IPS-18a (cell line): ENCODE data around the gene PDIA2.

Source experiments
- H3K27ac ChIP-seq: one replicate; pipeline ENCODE4 v1.5.1; 2013; ENCODE audit warnings: low read length
- H3K27me3 ChIP-seq: one replicate; pipeline ENCODE4 v1.6.1; 2013; ENCODE audit warnings: mild to moderate bottlenecking, low read length; ENCODE audit not compliant: control insufficient read depth, insufficient read depth
- H3K36me3 ChIP-seq: one replicate; pipeline ENCODE4 v1.6.1; 2013; ENCODE audit warnings: low read depth, low read length; ENCODE audit not compliant: control insufficient read depth
- H3K4me1 ChIP-seq: one replicate; pipeline ENCODE4 v1.6.1; 2013; ENCODE audit warnings: low read depth, low read length; ENCODE audit not compliant: control insufficient read depth
- H3K4me3 ChIP-seq: one replicate; pipeline ENCODE4 v1.5.1; 2013; ENCODE audit warnings: low read length
- H3K9ac ChIP-seq: one replicate; pipeline ENCODE4 v1.6.1; 2013; ENCODE audit warnings: mild to moderate bottlenecking, low read length, moderate library complexity
- H3K9me3 ChIP-seq: one replicate; pipeline ENCODE4 v1.6.1; 2013; ENCODE audit warnings: low read depth, low read length; ENCODE audit not compliant: control insufficient read depth

Gene PDIA2

DNA sequence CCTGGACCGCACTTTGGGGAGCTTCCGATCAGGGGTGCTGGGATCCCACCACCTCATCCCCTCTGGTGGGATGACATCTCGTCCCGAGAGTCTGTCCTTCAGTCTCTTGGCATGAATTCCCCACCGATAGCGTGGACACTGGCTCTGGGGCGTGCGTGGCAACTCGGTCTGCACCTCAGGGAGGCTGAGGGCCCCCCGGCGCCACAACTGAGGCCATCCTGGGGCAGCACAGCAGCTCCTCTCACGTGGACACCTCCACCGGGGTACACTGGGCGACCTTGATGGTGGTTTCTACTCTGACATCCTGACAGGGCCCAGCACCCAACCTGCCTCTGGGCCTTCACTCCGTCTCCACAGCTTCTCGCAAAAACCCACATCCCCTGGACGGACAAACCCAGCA is 8.6 kb downstream of the PDIA2 start:
- Histone ChIP-seq H3K36me3 (peaks cover 15% of the 10 kb centered on the region), H3K4me1 (no peaks in the 10 kb centered on the region), H3K9me3 (no peaks in the 10 kb centered on the region), H3K4me3 (no peak overlapping the region), H3K27me3 (no peaks in the 10 kb centered on the region), H3K27ac (no peak overlapping the region), H3K9ac (no peak overlapping the region)

DNA sequence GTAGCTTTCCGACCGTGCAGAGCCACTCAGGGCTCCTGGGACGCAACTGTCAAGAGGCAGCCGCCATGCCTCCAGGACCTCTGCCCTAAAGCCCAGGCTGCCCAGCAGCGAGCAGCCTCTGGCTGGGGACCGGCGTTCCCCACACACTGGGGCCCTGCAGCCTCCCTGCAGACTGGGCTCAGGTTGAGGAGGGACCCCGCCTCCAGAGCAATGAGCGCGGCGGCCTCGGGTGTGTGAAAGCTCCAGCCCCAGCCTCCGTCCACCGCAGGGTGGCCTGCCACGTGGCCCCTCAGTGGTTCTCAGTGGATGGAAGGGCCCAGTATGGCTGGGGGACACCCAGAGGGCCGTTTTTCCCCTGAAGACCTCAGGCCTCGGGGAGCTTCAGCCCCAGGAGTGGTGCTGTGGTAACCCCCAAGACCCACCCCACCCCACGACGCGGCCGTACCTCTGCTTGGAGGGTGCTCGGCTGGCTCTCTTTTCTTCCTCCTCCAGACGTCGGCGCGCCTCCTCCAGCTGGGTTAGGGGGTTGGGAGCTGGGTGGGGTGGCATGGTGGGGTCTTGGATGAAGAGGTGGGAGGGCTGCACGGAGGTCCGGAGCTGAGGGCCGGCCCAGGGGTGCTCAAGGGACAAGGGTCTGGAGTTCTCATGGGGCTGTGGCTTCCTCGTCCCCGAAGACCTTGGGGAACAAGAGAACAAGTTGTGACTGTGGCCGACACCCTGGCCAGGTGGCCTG is 10.2 kb downstream of the PDIA2 start:
- Histone ChIP-seq H3K9ac (no peak overlapping the region), H3K36me3 (peaks cover 13% of the 10 kb centered on the region), H3K4me3 (no peak overlapping the region), H3K4me1 (no peaks in the 10 kb centered on the region), H3K9me3 (no peaks in the 10 kb centered on the region), H3K27ac (no peak overlapping the region), H3K27me3 (no peaks in the 10 kb centered on the region)

DNA sequence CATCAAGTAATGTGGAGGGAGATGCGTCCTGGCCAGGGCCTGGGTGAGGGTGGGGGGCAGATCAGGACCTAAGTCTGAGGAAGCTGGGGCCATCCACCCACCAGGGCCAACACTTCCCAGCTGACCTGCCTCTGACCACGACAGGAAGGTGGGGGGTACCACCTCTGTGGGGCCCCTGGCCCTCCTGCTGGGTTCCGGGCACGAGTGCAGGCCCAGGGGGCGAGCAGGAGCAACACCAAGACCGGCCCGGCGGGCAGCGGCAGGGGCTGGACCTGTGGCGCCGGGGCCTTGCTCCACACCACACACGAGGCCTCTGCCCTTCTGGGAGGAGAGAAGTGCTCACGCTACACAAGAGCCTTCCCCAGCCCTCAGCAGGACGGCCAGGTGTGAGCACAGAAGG is 13.3 kb downstream of the PDIA2 start:
- Histone ChIP-seq H3K9me3 (no peaks in the 10 kb centered on the region), H3K4me1 (no peaks in the 10 kb centered on the region), H3K27me3 (no peaks in the 10 kb centered on the region), H3K9ac (no peak overlapping the region), H3K27ac (no peak overlapping the region), H3K4me3 (no peak overlapping the region), H3K36me3 (peaks cover 11% of the 10 kb centered on the region)

DNA sequence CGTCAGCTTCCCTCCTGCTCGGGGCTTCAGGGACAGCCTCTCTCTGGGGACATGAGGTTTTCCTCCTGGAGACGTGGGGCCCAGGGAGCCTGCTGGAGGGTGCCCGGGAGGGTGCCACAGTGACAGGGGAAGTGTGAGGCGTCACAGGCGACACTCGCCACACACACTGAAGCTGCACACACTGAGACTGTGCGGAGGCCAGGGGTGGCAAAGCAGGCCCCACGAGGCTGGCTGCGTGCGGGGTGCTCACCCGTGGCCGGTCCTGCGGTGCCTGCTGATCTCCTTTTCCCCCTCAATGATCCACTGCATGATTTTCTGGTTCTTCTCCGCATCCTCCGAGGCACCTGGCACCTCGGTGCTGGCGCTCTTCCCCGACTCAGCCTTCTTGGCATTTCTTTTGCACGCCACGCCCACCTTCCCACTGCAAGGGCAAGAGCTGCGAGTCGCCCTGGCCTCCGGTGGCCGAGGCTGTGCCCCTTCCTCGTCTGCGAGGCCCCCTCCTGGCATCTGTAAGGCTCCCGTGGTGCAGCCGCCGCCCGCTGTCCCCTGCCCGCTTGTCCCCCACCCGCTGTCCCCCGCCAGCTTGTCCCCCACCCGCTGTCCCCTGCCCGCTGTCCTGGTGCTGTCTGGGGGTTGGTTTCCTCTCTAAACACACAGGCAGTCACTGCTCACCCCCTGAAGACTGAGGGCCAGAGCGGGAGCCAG is 14.0 kb downstream of the PDIA2 start:
- H3K9ac ChIP-seq: no peak overlapping the region
- H3K36me3 ChIP-seq: peaks cover 11% of the 10 kb centered on the region
- no peak overlapping the region for H3K27ac ChIP-seq
- no peaks in the 10 kb centered on the region for H3K27me3 ChIP-seq
- H3K9me3 ChIP-seq: no peaks in the 10 kb centered on the region
- no peaks in the 10 kb centered on the region for H3K4me1 ChIP-seq
- H3K4me3 ChIP-seq: no peak overlapping the region

GRCh38 chr16:297832-298231 is 14.9 kb downstream of the PDIA2 start:
- no peaks in the 10 kb centered on the region for H3K4me1 ChIP-seq
- H3K27me3 ChIP-seq: no peaks in the 10 kb centered on the region
- H3K4me3 ChIP-seq: no peak overlapping the region
- no peak overlapping the region for H3K9ac ChIP-seq
- no peak overlapping the region for H3K27ac ChIP-seq
- H3K36me3 ChIP-seq: peaks cover 9% of the 10 kb centered on the region
- H3K9me3 ChIP-seq: no peaks in the 10 kb centered on the region

- Histone ChIP-seq H3K27ac (no peak overlapping the region), H3K36me3 (peaks cover 4% of the 10 kb centered on the region), H3K9me3 (no peaks in the 10 kb centered on the region), H3K9ac (no peak overlapping the region), H3K4me3 (no peak overlapping the region), H3K27me3 (no peaks in the 10 kb centered on the region), H3K4me1 (no peaks in the 10 kb centered on the region)
Measured at GRCh38 chr16:301235-301634, 18.3 kb downstream of the PDIA2 start.

DNA sequence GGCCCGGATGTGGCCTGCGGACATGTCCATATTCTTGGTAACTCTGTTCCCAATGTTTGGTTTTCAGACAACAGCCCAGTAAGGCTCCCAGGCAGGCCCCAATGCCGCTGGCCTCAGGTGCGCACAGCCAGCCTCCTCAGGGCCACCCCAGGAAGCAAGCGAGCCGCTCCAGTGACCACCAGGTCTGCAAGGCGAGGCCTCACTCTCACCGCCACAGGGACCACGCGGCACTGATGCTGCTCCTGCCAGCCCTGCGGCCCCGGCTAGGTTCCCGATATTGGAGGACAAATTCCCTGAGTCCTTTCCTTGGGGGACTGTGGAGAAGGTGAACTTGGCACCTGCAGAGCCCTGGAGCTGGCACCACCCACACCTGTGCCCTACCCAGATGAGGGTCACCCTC is 19.0 kb downstream of the PDIA2 start:
- Histone ChIP-seq H3K9ac (no peak overlapping the region), H3K36me3 (no peaks in the 10 kb centered on the region)

GRCh38 chr16:303760-304505 is 21.0 kb downstream of the PDIA2 start:
- Histone ChIP-seq H3K9ac (no peak overlapping the region), H3K4me3 (no peak overlapping the region), H3K9me3 (no peaks in the 10 kb centered on the region), H3K27me3 (no peaks in the 10 kb centered on the region), H3K27ac (no peak overlapping the region), H3K36me3 (peaks cover 8% of the 10 kb centered on the region), H3K4me1 (no peaks in the 10 kb centered on the region)

More for the DNA sequence above, 19.0 kb downstream of the PDIA2 start:
- H3K27ac ChIP-seq: no peak overlapping the region
- H3K4me3 ChIP-seq: no peak overlapping the region
- no peaks in the 10 kb centered on the region for H3K9me3 ChIP-seq
- no peaks in the 10 kb centered on the region for H3K4me1 ChIP-seq
- H3K27me3 ChIP-seq: no peaks in the 10 kb centered on the region

GRCh38 chr16:305916-306626 is 23.1 kb downstream of the PDIA2 start:
- Histone ChIP-seq H3K9me3 (no peaks in the 10 kb centered on the region), H3K36me3 (peaks cover 8% of the 10 kb centered on the region), H3K27ac (no peak overlapping the region), H3K27me3 (no peaks in the 10 kb centered on the region), H3K9ac (no peak overlapping the region), H3K4me1 (no peaks in the 10 kb centered on the region), H3K4me3 (no peak overlapping the region)

DNA sequence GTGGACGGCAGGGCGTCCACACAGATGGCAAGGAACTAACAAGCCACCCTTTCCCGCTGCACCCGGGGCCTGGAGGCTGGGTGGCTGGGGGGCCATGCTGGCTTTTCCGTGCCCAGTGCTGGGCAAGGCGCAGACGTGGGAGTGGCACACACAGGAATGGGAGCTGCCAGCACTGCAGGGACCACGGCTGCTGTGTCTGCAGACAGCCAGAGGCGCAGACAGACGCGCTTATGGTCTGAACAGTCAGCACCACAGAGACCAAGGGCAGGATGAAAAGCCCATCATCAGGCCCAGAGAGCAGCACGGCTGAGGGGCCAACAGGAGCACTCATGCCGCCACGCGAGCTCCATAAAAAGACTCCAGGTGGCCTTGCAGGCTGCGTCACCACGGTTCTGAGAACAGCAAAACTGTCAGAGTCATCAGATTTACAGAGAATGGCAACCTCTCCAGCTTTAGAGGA is 24.0 kb downstream of the PDIA2 start:
- Histone ChIP-seq H3K4me1 (no peaks in the 10 kb centered on the region), H3K36me3 (peaks cover 10% of the 10 kb centered on the region), H3K27me3 (no peaks in the 10 kb centered on the region), H3K4me3 (no peak overlapping the region), H3K27ac (no peak overlapping the region), H3K9ac (no peak overlapping the region), H3K9me3 (no peaks in the 10 kb centered on the region)

- Histone ChIP-seq H3K27ac (no peak overlapping the region), H3K27me3 (no peaks in the 10 kb centered on the region), H3K9ac (no peak overlapping the region), H3K9me3 (no peaks in the 10 kb centered on the region), H3K4me1 (no peaks in the 10 kb centered on the region), H3K4me3 (no peak overlapping the region), H3K36me3 (peaks cover 10% of the 10 kb centered on the region)
Measured at GRCh38 chr16:307691-308312, 24.8 kb downstream of the PDIA2 start.
